Right atrium auricular region (tissue), 2 donors: ENCODE measurements around the gene GRK2. TPM values are rescaled to one million over a fixed set of nuclear protein-coding genes. Genes with fewer than 3 reads are reported as not detected.

Source experiments
- DNase-seq: peaks from one replicate; pipeline ENCODE4 v3.0.0-alpha.2; 2019; ENCODE audit warnings: low spot score
- H3K27ac ChIP-seq, 2 donors: fragments of 200-600 bp; sonication (generic); 1 replicate in 1 of 2; 2 replicates in 1 of 2; pipeline ENCODE4 v1.5.1; 2016 to 2019
- H3K27me3 ChIP-seq, 2 donors: fragments of 200-600 bp; sonication (generic); one replicate each; pipeline versions ENCODE4 v1.5.1 to v1.6.0; 2017 to 2019
- H3K36me3 ChIP-seq: fragments of 200-600 bp; sonication (generic); one replicate; pipeline ENCODE4 v1.5.1; 2016
- H3K4me1 ChIP-seq, 2 donors: fragments of 200-600 bp; sonication (generic); one replicate each; pipeline versions ENCODE4 v1.5.1 to v1.6.0; 2017 to 2019
- H3K4me3 ChIP-seq, 2 donors: fragments of 200-600 bp; sonication (generic); 1 replicate in 1 of 2; 2 replicates in 1 of 2; pipeline ENCODE4 v1.5.1; 2017 to 2019; ENCODE audit warnings: mild to moderate bottlenecking in 1 of 2, moderate library complexity in 1 of 2
- H3K9me3 ChIP-seq, 2 donors: fragments of 200-600 bp; sonication (generic); one replicate each; pipeline ENCODE4 v1.5.1; 2019
- total RNA-seq, 2 donors: library from RNA; depleted of rRNA; stranded (reverse); fragments of >200 nt; gene quantifications; one replicate each; pipeline ENCODE4 v1.1.0, GENCODE V29; 2016
- TF ChIP-seq, protein P1 (sequence below), 2 donors: fragments of 200-600 bp; sonication (generic); IDR thresholded peaks; one replicate each; pipeline ENCODE4 v1.5.1; 2019; ENCODE audit warnings: antibody characterized with exemption in 2 of 2

The GRK2 gene
- total RNA-seq, 2 donors from 2014 or later = 52.7 to 55.9 TPM

DNA sequence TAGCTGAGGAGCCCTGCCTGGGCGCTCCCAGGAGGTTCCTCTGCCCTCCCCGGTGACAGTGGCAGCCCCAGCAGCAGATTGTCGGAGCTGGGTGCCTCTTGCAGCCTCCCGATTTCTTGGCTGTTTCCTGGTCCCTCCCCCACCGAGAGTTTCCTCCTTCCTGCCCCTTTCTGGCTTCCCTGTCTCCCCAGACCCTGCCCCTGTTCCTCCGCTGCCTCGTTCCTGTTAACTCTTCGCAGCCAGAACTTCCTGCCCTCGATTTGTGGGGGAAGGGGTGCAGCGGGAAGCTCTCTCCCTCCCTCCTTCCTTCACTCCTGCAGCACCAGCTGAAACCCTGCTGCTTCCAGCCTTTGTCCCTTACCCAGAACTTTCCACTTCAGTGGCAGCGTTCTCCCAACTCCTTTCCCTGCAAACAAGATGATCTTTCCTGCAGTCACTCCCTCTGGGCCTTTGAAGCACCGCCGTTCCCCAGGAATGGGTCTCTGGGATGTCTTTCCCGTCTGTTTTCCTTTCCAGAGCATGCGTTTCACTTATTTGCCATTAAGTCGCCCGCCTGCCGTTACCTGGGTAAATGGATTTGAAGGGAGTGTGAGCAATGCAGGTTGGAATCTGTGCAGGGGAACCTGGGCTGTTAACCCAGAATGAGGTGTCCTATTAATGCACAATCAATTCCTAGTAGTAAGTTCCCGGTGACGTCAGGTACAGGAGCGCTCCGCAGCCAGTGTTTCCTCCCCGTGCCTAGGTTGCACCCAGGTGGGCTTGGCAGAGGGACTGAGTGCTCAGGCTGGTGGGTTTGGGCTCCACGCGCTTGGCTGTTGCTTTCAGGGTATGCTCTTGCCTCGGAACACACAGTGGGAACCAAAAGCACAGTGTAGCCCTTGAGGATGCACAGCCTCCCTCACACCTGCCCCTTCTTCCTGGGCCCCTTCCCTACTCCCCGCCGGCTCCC, 4.3 kb downstream of the GRK2 start:
- no peaks in the 10 kb centered on the region for H3K27me3 ChIP-seq
- DNase-seq = no peak
- TF ChIP-seq, protein P1, sequence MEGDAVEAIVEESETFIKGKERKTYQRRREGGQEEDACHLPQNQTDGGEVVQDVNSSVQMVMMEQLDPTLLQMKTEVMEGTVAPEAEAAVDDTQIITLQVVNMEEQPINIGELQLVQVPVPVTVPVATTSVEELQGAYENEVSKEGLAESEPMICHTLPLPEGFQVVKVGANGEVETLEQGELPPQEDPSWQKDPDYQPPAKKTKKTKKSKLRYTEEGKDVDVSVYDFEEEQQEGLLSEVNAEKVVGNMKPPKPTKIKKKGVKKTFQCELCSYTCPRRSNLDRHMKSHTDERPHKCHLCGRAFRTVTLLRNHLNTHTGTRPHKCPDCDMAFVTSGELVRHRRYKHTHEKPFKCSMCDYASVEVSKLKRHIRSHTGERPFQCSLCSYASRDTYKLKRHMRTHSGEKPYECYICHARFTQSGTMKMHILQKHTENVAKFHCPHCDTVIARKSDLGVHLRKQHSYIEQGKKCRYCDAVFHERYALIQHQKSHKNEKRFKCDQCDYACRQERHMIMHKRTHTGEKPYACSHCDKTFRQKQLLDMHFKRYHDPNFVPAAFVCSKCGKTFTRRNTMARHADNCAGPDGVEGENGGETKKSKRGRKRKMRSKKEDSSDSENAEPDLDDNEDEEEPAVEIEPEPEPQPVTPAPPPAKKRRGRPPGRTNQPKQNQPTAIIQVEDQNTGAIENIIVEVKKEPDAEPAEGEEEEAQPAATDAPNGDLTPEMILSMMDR (IDR thresholded peaks at IDR 0.05) = no peak
- peak overlapping the region in 1 of 2 donors; percentile 94 for H3K4me3 ChIP-seq
- peaks cover 4% of the 10 kb centered on the region for H3K36me3 ChIP-seq
- H3K27ac ChIP-seq = peak overlapping the region; percentile 59 to 73
- H3K9me3 ChIP-seq = no peaks in the 10 kb centered on the region
- H3K4me1 ChIP-seq = peaks cover 0 to 93% of the 10 kb centered on the region in 2 donors

DNA sequence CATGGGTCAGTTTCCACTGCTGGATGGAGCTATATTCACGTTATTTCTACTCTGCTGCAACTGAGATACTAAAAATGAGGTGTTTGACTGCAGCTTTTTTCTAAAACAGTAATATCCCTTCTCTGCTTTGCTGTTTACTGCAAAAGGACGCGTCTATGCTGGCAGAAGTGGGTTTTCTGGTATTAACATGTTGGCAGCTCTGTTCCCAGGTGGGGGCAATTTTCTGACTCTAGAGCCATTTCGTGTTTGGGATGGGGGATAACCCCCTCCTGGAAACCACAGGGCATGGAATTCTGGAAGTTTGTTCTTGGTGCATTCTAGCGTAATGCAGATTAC, 4.9 kb downstream of the GRK2 start:
- no peak for DNase-seq
- H3K36me3 ChIP-seq = peaks cover 4% of the 10 kb centered on the region
- no peak overlapping the region for H3K4me3 ChIP-seq
- H3K27ac ChIP-seq = no peak overlapping the region
- TF ChIP-seq, protein P1 (IDR thresholded peaks at IDR 0.05) = no peak
- peaks cover 0 to 94% of the 10 kb centered on the region in 2 donors for H3K4me1 ChIP-seq
- H3K9me3 ChIP-seq = no peaks in the 10 kb centered on the region
- H3K27me3 ChIP-seq = no peaks in the 10 kb centered on the region

DNA sequence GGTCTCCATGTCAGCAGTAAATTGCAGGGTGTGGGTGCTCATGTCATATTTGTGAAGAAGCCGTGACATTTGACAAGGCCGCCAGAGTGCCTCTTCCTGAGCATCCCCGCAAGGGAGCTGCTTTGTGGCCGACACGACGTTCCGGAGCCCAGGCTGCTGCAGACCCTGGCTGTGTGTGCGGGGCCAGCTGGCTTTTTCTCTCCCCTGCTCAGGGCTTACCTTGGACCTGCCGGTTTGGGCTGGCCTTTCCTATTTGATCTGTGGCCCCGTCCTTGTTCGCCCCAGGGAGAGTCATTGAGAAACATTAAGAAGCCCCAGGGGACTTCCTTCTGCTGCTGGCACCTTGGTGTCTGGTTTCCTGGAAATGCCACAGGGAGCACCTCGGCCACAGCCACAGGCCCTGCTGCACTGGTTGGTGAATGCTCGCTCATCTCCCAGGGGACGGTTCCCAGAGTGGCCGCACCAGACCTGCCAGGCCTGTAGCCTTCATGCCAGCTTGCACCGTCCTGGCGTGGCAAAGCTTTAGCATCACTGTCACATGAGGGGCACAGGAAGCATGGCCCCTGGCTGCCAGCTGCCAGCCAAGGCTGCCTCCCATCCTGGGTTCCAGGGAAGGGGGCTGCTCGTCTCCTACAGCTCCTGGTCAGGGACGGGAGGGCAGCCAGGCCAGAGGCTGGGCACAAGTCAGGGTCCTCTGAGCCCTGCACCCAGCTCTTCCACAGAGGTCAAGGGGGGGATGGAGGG, 5.4 kb downstream of the GRK2 start:
- DNase-seq = no peak

DNA sequence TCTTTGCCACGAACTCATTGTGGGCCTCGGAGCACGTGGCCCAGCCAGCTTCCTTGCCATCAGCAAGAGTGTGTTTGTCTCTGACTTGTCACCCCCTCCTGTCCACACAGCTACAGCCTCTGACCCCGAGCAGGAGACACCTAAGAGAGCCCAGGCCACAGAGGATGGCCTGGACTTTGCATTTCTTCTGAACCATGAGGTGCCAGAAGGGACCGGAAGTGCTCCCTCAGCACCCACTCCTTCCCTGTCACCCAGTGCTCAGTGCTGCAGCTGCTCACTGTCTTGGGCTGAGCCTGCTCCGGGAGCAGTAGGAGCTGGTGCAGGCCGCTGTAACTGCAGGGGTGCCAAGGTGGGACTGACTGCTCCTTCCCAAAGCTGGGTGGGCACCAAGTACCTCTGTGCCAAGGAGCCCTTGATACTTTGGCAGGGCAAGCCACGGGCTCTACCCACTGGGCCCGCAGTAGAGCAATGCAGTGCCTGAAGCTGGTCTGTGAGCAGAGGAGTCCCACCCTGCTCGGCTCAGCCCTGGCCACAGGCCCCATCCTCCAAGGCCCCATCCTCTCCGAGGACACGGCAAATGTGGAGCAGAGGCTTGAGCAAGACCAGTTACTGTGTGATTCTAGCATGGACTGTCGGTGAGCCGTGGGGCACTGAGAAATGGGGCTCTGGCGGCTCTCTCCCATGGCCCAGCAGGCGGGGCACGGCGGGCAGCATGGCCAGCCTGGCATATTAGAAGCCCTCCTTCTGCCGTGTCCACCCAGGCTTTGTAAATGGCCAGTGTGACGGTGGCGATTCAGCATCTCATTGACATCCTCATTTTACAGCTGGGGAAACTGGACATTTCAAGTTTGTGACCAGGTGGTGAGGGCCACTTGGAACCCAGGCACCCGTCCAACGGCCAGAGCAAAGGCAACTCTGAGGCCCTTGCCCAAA, 6.3 kb downstream of the GRK2 start:
- Histone ChIP-seq H3K4me1 (peaks cover 0 to 100% of the 10 kb centered on the region in 2 donors), H3K27me3 (no peaks in the 10 kb centered on the region), H3K9me3 (no peaks in the 10 kb centered on the region), H3K27ac (peak overlapping the region; percentile 79 to 84), H3K4me3 (no peak overlapping the region), H3K36me3 (peaks cover 3% of the 10 kb centered on the region)
- TF ChIP-seq, protein P1 (IDR thresholded peaks at IDR 0.05) = no peak
- DNase-seq = no peak

More for the DNA sequence above, 5.4 kb downstream of the GRK2 start:
- H3K27me3 ChIP-seq = no peaks in the 10 kb centered on the region
- peaks cover 0 to 99% of the 10 kb centered on the region in 2 donors for H3K4me1 ChIP-seq
- H3K9me3 ChIP-seq = no peaks in the 10 kb centered on the region
- peaks cover 4% of the 10 kb centered on the region for H3K36me3 ChIP-seq
- TF ChIP-seq, protein P1 (IDR thresholded peaks at IDR 0.05) = no peak
- H3K27ac ChIP-seq = peak overlapping the region; percentile 52 to 79
- no peak overlapping the region for H3K4me3 ChIP-seq

DNA sequence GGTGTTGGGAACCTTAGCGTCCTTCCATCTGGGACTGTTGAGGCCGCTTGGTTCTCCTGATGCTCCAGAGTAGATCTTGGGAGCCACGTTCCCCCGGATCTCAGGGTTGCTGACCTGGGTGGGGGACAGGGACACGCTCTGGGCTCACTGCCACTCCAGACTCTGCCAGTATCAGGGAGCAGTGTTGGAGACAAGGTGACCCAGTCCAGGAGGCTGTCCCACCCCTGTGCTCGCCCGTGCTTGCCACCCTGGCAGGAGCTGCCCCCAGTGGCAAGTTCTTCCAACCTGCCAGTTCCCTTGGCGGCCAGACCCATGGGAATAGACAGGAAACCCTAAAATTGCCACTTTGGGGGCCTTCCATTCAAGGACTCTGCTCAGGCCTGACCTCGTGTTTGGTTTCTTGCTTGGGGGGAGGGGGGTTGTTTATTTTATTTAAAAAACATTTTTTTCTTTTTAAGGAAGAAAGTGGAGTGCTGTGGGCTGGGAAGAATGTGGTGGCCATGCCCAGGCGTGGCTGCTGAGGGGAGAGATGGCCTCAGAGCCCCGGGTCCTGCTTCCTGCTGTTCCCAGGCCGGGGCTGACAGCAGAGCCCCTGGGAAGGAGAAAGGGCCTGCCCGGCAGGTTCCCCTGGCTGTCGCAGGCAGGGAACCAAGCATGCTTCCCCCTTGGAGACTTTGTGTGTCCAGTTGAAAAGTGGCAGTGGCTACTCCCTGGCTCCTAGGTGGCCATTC, 7.2 kb downstream of the GRK2 start:
- no peak for DNase-seq
- TF ChIP-seq, protein P1 (IDR thresholded peaks at IDR 0.05) = peak in 1 of 2 donors; percentile 21
- H3K4me3 ChIP-seq = no peak overlapping the region
- H3K27me3 ChIP-seq = no peaks in the 10 kb centered on the region
- no peaks in the 10 kb centered on the region for H3K36me3 ChIP-seq
- H3K4me1 ChIP-seq = peaks cover 0 to 100% of the 10 kb centered on the region in 2 donors
- peak overlapping the region; percentile 79 to 84 for H3K27ac ChIP-seq
- no peaks in the 10 kb centered on the region for H3K9me3 ChIP-seq
